Frontal cortex (tissue), 4 donors: ENCODE results near the gene KIAA1671. TPM values are rescaled to one million over a fixed set of nuclear protein-coding genes. Genes with fewer than 3 reads are reported as not detected.

Experiments used
- DNase-seq, 2 donors: peaks; one replicate each; pipeline ENCODE4 v3.0.0; 2012; ENCODE audit warnings: low spot score in 2 of 2
- FAIRE-seq: peaks from 2 replicates; lab custom pipeline; 2012; peaks lifted over from hg19 to GRCh38; lab: Jason Lieb, UNC
- total RNA-seq: library from RNA; depleted of rRNA; stranded (reverse); fragments of >200 nt; gene quantifications from one replicate; pipeline ENCODE4 v1.2.3, GENCODE V29; 2014
- donor health status: control.
- donor health status: control.
- donor health status: control.

Gene KIAA1671
- total RNA-seq, 1 donor from 2014 or later, result 4.1 TPM

GRCh38 chr22:24950272-24950902, 2.1 kb upstream of the KIAA1671 start:
- FAIRE-seq (no peak), DNase-seq (no peak)

- FAIRE-seq, result no peak
- peak; percentile 58 to 63 for DNase-seq
Observed at GRCh38 chr22:24952837-24953383, 394 bp downstream of the KIAA1671 start.

- DNase-seq, result peak; percentile 20 to 24
- FAIRE-seq, result no peak
Observed at GRCh38 chr22:24953384-24954113, 1.0 kb downstream of the KIAA1671 start.

GRCh38 chr22:24954114-24954463, 1.6 kb downstream of the KIAA1671 start:
- DNase-seq, result no peak
- FAIRE-seq, result no peak

- FAIRE-seq, result no peak
- no peak for DNase-seq
Observed at GRCh38 chr22:24954856-24955255, 2.3 kb downstream of the KIAA1671 start.

- DNase-seq, result no peak
- no peak for FAIRE-seq
Observed at GRCh38 chr22:24957043-24957442, 4.5 kb downstream of the KIAA1671 start.

- DNase-seq (no peak), FAIRE-seq (no peak)
Observed at GRCh38 chr22:24961217-24961844, 8.8 kb downstream of the KIAA1671 start.

GRCh38 chr22:24962094-24962493, 9.6 kb downstream of the KIAA1671 start:
- DNase-seq (no peak), FAIRE-seq (no peak)

GRCh38 chr22:24962835-24963234, 10.3 kb downstream of the KIAA1671 start:
- no peak for FAIRE-seq

GRCh38 chr22:24964441-24964840, 11.9 kb downstream of the KIAA1671 start:
- DNase-seq, result no peak
- FAIRE-seq, result no peak

More at GRCh38 chr22:24962835-24963234, 10.3 kb downstream of the KIAA1671 start:
- DNase-seq, result no peak

GRCh38 chr22:24965822-24966626, 13.5 kb downstream of the KIAA1671 start:
- DNase-seq (no peak), FAIRE-seq (no peak)

GRCh38 chr22:24968066-24968561, 15.6 kb downstream of the KIAA1671 start:
- DNase-seq (no peak), FAIRE-seq (no peak)

- peak in 1 of 2 donors; percentile 34 for DNase-seq
Observed at GRCh38 chr22:24969560-24970301, 17.2 kb downstream of the KIAA1671 start.

GRCh38 chr22:24972369-24972768, 19.9 kb downstream of the KIAA1671 start:
- FAIRE-seq (no peak), DNase-seq (no peak)

More at GRCh38 chr22:24969560-24970301, 17.2 kb downstream of the KIAA1671 start:
- no peak for FAIRE-seq

- no peak for FAIRE-seq
- no peak for DNase-seq
Observed at GRCh38 chr22:24973872-24974271, 21.4 kb downstream of the KIAA1671 start.

GRCh38 chr22:24975125-24975640, 22.7 kb downstream of the KIAA1671 start:
- DNase-seq (no peak), FAIRE-seq (no peak)

- DNase-seq, result no peak
- no peak for FAIRE-seq
Observed at GRCh38 chr22:24975813-24976341, 23.4 kb downstream of the KIAA1671 start.

GRCh38 chr22:24976442-24977218, 24.1 kb downstream of the KIAA1671 start:
- FAIRE-seq (no peak), DNase-seq (no peak)
